22Rv1 (cell line): ENCODE measurements around the gene KCNH4.

Source experiments
- ZFX ChIP-seq: fragments of 450-650 bp; IDR thresholded peaks from 2 replicates; pipeline ENCODE4 v1.6.1; 2017; ENCODE audit warnings: antibody characterized with exemption, borderline replicate concordance
- TF ChIP-seq, protein P1 (sequence below): fragments of 450-650 bp; IDR thresholded peaks from 2 replicates; pipeline ENCODE4 v1.5.1; 2017; ENCODE audit warnings: mild to moderate bottlenecking

DNA sequence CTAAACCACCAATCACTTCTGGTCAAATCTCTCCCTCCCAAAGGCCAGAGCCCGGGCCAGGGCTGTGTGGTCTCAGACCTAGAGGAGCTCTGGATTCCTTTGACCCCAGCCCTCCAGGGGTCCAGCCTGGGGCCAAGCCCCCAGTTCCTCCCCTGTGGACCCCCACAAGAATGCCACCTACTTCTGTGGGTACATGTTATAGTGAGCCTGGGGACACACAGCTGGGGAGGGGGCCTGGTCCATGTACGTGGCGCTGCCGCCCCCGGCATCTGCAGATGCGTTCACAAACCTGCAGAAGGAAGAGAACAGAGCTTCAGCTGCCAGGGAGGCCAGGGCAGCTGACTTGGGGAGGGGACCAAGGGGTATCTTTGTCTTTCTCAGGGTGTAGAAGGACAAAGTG is 21.2 kb upstream of the KCNH4 start:
- TF ChIP-seq, protein P1, sequence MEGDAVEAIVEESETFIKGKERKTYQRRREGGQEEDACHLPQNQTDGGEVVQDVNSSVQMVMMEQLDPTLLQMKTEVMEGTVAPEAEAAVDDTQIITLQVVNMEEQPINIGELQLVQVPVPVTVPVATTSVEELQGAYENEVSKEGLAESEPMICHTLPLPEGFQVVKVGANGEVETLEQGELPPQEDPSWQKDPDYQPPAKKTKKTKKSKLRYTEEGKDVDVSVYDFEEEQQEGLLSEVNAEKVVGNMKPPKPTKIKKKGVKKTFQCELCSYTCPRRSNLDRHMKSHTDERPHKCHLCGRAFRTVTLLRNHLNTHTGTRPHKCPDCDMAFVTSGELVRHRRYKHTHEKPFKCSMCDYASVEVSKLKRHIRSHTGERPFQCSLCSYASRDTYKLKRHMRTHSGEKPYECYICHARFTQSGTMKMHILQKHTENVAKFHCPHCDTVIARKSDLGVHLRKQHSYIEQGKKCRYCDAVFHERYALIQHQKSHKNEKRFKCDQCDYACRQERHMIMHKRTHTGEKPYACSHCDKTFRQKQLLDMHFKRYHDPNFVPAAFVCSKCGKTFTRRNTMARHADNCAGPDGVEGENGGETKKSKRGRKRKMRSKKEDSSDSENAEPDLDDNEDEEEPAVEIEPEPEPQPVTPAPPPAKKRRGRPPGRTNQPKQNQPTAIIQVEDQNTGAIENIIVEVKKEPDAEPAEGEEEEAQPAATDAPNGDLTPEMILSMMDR = no peak
- no peak for TF ChIP-seq ZFX
